Fibroblast of skin of right quadriceps (primary cell): Measurements from ENCODE around the gene ACOX3.
"Not testable (repeated sequence)": the region's sequence is repeated elsewhere in the genome, so short reads cannot be mapped to it uniquely, and the experiment has no call there.

ENCODE experiments used
- DNase-seq: peaks from one replicate; pipeline ENCODE4 v3.0.0-alpha.2; 2013

Gene ACOX3

DNA sequence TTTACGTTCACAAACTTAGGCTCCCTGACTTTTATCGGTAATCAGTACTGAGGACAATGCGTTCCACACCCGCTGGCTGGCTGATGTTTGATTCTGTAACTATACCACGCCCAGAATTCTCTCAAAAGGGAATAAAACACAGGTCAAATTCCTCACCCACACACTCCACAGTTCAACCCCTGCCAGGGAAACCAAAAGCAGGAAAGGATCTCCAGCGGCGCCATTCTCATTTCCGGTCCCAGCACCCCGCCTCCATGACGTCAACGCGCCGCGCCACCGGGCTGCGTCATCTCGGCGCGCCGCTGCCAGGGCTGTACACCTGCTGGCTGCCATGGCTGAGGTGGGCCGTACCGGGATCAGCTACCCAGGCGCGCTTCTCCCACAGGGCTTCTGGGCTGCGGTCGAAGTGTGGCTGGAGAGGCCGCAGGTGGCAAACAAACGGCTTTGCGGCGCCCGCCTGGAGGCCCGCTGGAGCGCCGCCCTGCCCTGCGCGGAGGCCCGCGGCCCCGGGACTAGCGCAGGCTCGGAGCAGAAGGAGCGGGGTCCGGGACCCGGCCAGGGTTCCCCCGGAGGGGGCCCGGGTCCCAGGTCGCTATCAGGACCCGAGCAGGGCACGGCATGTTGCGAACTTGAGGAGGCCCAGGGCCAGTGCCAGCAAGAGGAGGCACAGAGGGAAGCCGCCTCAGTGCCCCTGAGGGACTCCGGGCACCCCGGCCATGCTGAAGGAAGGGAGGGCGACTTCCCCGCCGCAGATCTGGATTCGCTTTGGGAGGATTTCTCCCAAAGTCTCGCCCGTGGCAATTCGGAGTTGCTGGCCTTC is at the start of gene ACOX3, which contains the start of gene TRMT44:
Gene ACOX3, minus strand, starts transcription at position 232 of the 820 bp plus-strand sequence. CDS start 24,202 bp downstream, outside the sequence.
Gene TRMT44, plus strand, starts transcription at position 286 of the 820 bp plus-strand sequence. Its CDS starts 46 bp downstream, at position 332.
- DNase-seq: peak; percentile 89

DNA sequence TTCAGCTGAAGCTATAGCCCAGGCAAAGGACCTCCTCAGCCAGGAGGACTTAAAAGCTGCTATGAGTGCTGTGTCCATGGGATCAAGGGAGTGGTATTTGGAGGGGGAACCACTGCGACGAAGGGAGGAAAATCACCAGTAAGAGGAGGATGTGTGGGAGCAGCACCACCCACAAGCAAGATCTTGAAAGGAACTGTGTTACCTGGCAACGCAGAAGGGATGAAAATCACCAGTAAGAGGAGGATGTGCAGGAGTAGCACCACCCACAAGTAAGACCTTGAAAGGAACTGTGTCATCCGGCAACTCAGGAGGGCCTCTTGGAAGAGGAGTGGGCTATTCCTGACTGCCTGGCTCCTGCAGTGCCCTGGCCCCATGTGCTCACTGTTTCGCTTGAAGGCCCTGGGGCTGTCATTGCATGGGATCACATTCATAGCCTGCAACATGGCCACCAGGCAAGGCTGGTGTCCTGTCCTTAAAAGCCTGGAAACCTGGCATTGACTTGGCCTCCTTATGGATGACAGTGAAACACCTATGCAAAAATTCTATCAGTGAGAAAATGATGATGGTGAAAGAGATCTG is 48.4 kb upstream of the ACOX3 start:
- no peak for DNase-seq

DNA sequence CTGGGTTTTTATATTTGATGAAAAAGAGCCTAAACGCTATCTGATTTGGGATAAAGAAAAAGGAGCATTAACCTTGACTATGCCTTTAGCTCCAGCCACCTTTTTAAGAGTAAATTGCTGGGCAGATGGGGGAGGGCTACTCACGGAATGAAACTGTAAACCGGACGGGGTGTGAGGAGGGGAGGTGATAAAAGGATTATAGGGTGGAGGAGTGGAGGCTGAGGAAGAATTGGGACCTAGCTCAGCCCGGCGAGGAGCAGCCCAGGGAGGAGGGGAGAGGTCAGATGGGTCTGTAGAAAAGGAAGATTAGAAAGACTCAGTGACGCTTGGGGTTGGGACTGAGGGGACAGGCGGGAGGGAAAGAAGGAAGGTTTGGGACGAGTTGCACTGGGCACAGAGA is 46.1 kb upstream of the ACOX3 start:
- not testable (repeated sequence) for DNase-seq

DNA sequence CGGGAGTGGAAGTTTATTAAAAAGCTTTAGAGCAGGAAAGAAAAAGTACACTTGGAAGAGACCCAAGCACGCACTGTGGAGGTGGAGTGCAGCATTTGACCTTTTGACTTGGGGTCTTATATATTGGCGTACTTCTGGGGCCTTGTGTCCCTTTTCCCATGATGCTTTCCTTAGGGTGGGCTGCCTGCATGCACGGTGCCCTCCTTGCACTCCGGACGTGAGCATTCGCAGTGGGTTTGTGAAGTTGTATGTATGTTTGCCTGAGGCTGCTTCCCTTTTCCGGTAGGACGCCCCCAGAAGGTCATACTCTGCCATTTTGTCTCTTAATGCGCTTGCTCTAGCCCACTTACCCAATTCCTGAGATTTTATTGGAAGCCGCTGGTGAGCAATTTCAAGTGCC is 39.7 kb upstream of the ACOX3 start:
- DNase-seq: no peak

DNA sequence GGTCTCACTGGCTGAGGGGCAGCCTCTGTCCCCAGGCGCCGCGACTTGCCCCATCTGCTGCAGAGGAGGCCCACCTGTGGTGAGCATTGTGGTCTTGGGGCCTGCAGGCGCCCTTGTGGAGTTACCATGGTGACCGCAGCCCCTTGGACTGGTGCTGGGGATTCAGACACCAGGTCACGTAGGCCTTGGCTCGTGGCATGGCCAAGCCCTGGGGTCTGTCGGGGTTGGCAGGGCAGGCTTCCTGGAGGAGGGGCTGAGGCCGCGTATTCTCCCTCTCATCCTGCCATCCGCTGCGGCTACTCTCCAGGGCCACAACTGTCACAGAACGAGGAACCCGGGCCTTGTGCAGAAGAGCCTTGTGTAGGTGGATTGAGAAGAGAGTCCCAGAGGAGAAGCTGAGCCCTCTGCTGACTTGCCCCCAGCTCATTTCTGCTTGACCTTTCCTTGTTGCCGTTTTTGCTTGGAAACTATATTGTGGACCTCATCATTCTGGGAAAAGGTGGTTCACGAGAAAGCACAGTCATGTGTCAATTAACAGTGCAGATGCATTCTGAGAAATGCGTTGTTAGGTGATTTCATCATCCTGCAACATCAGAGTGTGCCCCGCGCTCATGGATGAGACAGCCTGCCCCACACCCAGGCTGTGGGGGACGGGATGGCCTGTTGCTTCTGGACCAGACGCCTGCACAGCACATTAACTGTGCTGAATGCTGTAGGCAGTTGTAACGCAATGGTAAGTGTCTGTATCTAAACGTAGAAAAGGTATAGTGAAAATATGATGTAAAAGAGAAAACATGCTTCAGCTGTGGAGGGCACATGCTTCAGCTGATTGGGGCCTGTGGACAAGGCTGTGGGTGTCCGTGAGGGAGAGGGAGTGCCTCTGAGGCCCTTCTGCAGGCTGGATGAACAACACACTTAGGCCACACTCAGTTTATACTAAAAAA is 38.5 kb upstream of the ACOX3 start:
- peak; percentile 31 for DNase-seq

DNA sequence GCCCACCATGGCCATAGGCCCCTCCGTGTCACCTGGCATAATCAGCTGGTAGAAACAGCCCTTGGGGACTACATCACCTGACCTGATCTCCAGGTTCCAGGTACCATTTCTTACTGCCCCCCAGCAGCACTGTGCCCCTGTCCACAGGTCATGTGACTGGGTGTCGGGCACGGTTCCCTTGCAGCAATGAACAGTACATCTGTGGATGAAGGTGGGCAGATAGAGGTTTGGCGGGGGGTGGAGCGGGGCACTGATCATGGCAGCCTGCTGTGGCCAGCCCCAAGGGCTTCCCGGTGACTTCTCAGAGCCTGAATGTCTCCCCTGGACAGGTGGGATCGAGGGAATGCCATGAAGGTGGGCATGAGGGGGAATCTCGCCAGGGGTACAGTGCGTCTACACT is 37.8 kb upstream of the ACOX3 start:
- DNase-seq: no peak

DNA sequence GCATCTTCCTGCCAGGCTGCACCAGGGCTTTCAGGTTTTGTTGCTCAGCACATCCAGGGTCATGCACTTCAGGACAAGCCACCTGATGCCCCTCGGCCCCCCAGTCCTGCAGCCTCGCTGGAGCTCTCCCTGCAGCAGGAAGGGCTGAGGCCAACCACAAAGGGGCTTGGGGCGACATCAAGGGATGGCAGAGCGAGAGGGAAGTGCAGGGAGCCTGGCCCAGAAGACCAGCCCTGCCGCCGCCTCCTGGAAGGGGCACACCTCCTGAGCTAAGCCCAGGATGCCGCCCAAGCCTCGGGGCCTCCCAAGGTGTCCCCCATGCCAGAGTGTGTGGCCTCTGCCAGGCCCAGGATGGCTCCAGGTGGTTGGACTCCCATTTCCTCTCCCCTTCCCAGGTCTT is 37.2 kb upstream of the ACOX3 start:
- no peak for DNase-seq

DNA sequence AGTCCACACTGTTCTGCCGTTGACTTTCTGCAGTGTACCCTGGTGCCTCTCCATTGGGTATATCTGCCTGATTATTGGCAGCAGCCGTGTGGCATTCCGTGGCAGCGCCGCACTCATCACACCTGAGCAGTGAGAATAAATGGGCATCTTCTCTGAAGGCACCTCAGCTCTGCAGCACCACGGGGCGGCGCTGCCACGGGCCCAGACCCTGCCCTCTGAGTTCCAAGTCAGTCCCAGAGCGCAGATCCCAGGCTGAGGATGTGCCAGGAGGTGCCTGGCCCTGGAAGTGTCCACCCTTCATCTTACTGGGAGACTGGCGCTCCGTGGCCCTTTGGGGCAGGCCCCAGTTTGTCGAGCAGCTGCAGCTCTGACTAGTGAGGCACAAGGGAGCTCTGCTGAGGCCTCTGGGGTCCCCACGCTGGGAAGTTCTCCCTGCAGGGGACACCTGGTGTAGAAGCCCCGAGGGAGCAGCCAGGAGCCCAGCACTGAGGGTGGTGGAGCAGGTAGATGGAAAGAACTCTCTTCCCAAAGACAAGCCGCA is 36.6 kb upstream of the ACOX3 start:
- DNase-seq: no peak

DNA sequence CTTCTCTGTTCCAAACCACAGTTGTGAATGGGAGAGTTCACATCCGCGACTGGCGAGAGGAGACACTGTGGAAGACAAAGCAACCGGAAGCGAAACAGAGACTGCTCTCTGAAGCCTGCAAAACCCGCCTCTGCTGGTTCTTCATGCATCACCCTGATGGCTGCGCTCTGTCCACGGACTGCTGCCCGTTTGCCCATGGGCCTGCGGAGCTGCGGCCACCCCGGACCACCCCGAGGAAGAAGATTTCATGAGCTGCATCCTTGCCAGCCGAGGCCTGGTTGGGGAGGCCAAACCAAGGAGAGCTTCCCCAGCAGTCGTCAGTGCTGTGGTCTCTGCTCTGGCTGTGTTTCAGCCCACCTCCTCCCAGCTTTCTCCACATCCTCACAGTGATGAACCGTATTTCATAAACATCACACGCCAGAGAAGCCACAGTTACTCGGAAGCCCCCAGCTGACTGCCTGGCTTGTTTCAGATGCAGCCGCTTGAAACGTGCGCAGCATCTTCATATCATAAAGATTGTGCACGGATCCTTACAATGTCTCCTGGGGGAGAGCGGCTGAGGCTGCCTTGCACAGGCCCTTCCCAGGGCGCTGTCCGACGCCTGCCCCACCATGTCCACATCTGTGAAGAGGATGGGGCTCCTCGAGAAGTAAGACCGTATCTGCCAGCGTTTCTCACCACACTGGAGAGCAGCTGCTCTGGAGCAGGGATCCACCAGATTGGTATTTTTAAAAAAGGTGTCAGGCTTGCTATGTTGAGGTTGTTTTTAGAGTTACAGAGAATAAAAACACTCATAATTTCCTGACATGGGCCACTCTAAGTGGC is 35.4 kb upstream of the ACOX3 start:
- no peak for DNase-seq

DNA sequence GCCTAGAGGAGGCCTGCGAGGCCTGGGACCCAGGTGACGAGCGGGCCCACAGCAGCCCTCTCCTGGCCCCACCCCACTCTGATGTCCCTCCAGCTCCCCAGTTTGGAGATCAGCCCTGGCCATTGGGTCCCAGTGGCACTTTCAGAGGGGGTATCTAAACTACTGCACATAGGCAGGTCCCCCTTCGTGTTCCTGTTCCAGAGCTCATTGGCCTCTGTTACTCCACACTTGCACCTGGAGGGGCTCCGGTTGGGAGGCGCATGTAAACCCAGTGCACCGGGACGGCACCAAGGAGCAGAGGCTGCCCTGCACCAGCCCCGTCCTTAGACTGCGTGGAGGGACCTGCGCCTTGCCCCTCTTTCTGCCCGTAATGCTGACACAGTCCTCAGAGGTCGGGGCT is 34.3 kb upstream of the ACOX3 start:
- DNase-seq: no peak

DNA sequence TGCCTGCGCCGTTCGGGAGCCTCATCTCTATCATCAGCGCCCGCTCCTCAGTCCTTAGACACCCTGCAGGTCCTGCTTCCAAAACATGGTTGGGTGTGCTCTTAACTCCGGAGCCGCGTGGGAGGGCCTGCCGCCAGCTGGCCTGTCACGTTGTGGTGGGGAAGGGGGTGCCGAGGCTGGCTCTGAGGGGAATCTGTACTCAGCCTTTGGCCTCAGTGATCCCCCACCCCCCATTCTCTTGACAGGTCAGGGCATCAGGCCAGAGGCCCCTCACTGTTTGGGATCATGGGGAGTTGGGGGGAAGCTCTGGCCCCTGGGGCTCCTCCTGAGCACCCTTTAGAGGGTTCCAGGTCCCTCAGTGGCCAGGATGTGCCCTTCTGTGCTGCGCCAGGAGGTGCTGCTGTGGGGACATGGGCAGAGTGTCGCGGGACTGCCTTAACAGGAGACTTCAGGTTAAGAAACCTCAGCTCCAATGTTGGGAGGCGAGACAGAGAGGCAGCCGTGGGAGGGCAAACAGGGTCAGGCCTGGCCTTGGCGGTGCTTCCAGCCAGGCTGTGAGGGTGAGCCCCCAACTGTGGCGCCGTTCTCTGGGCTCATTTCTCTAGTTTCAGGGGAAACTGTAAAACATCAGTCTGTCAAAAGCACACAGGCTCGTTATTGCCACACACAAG is 33.5 kb upstream of the ACOX3 start:
- DNase-seq: no peak

DNA sequence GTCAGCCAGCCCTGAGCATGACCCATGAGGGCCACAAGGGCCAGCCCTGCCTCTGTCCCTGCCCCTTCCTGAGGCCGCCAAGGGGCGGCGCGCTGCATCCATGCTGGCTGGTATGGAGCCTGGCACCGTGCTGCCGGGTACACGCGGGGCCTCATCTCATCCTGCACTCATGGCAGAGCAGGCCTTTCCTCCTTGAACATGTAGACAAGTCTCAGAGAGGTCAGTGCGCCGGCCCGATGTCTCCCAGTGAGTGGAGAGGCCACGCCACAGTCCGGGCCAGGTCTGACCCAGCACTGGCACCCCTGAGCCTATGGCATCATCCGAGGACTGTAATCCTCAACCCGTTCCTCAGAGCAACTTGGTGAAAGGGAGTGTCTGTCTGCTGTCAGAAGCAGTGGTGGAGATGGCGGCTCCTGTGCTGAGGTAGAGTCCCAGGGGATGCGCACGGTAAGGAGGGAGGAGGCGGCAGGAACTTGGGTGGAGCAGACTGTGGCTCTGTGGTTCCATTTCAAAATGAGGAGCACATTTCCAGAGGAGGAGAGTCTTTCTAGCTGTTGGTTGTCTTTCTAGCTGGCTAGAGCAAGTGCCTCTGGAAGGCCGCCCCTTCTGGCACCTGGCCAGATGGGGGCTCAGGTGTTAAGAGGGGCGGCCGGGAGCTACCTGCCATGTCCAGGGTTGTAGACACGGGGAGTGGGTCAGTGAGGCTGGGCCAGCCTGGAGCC is 32.8 kb upstream of the ACOX3 start:
- DNase-seq: peak; percentile 7

DNA sequence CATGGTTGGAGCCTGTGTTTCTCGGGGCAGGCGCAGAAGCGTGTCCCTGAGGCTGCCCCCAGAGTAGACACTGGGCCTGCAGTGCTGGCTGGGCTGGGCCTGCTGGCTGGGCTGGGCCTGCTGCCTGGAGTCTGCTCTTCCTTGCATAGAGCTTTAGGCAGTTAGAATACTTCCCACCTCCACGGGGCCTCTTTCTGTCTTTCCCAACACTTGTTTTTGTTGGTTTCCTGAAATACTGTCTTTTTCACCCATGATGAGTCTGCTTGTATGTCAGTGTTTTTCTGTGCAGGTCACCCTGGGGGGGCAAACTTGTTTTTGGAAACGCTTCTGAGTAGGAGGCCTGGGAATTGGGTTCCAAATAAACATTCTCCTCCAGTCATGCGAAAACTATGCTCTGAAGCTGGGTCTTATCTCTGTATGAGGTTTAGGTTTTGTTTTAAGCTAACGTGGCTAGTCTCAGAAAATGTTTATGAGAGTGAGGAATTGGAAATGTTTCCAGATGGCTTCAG is 32.2 kb upstream of the ACOX3 start:
- DNase-seq: peak; percentile 94

DNA sequence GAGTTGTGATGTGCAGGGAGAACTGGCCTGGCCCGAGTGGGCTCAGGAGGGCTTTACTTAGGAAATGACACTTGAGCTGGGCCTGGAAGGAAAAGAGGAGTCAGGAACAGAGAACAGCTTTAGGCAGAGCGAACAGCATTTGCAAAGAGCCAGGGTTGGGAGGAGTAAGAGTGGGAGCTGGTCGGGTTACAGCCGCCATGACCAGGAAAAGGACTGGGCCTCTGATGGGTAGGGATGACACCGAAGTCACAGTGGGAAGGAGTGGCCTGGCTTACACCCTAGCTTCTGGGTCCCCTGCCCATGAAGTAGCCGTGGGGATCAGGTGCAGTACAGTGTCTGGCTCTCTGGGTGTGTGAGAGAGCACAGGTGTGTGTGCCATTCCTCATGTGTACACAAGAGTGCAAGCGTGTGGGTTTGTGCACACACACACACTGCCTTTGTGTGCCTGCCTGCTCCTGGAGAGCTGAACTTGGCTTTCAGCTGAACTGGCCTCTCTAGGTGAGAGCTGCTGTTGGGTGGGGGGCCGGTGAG is 31.7 kb upstream of the ACOX3 start:
- DNase-seq: no peak

DNA sequence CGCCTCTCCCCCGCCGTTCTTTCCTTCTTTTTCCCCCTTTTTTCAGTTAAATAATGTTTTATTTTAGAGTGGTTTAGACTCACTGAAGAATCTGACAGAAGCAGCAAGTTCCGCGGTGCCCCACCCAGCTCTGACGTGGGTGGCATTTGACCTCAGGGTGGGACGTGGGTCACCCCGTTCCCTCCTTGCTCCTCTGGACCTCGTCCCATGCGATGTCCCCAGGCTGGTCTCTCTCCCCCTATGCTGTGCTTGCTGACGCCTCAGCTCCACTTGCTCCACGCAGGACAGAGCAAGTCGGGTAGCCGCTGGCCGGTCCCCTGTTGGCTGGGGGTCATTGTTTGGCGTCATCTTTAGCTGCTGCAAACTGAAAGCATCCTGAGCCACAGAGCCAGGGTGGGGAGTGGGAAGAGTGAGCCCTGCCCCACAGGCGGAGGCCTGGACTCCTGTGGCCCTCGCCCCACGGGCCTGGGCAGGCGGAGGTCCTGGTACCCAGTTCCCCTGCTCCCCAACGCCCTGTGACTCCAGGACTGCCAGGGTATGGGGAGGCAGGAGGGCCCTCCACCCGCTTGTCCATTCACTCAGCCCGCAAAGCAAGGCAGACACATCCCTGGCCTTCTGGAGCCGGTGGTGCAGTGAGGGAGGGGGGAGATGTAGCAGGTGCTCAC is 30.8 kb upstream of the ACOX3 start:
- no peak for DNase-seq

DNA sequence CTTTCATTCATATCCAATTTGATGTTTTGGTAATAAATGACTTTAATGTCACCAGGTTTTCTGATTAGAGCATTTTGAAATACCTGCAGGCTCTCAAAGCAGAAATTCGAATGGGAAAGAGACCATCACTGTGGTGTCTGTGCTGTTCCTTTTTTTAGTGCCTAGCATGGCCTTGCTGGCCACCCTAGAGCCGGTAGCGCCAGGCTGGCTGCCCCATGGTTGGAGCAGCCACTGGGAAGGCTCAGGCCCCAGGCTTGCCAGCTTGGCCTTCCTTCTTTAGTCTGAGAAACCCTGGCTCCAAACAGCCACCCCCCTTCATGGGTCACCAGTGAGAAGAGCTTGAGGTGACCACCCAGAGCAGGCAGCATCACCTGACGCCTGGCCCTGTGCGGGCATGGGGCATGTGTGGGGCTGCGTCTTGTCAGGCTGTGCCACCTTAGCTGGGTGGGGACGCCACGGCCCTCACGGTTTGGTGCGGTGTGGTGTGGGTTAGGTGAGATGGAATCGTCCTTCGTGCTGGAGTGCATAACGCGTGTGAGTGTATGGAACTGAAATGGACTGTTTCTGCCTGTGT is 30.0 kb upstream of the ACOX3 start:
- DNase-seq: no peak

DNA sequence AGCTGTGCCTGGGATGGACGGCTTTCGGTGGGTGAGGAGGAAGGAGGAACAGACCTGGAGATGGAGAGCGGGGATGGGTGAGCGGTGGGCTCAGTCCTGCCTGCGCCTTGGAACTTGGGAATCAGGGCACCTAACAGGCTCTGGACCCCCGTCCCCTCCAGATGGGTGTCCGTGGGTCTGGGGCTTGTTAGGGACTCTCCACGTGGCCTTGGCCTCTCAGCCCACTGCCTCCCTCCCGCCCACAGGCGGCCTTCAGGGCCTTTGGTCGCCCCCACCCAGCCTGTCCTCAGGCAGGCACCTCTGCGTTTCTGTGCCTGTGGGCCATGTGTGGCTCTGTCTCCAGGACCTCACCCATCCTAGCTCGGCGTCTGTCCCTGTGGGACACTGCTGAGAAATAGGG is 29.0 kb upstream of the ACOX3 start:
- DNase-seq: no peak

DNA sequence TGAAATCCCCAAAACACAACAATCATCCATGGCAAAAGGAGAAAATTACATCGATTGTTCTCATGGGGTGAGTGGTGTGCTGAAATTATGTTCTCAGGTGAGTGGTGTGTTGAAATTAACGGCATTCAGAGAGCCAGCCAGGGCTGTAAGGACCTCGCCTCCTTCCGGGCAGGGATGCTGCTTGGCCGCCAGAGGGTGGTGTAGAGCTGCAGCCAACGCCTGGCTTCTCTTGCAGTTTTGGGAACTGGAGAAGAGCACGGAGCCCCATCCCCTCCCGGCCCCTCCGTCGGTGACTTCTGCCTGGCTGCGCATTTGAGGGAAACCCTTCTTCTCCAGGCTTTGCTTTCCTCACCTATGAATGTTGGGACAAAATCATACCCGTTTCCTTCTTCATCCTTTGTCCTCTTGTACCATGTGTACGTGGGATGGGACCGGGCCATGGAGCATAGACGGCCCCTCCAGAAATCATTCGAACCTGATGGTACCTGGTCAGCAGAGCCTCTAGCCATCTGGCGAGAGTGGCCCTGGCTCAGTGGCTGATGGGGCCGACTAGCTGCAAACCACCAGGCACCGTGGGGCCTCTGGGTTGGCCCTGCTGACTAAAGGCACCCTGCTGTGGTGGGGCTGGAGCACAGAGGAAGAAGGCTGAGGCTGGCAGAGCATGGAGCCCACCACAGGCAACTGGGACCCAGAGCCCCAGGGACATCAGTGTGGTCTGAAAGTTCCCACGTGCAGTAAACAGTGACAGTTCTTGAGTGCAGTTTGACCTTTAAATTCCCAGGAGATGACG is 28.4 kb upstream of the ACOX3 start:
- peak; percentile 50 for DNase-seq

DNA sequence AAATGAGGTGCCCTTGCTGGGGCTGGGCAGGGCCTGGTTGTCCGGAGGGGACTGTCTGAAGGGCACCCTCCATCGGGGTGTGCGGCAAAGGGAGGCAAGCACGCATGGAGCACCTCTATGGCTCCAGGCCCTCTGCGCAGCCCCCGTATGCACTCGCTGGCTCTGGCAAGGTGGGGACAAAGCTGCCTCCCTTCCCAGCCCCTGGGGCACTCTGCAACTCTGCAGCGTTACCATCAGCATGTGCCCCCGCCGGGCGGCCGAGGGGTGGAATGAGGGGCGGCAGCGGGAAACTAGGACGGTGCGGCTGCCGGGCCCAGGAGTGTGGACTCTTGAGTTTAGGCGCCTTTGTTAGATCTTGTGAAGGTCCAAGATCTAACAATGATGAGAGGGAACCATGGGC is 26.5 kb upstream of the ACOX3 start:
- DNase-seq: no peak
